ENCODE results near the gene ADAMTS19.
A peak's percentile ranks its signal among the peaks of the same experiment; 100 is the strongest.

ADAMTS19 gene

GRCh38 chr5:129459450-129459776, 685 bp upstream of the ADAMTS19 start:
- Histone ChIP-seq H3K27ac (no peak overlapping the region), H3K27me3 (replicated peaks) (peaks cover 24% of the 10 kb centered on the region), H3K36me3 (replicated peaks) (no peaks in the 10 kb centered on the region), H3K4me3 (ENCODE audit: low read depth, low read length) (peak overlapping the region; percentile 41)
- in situ Hi-C loops (cut with HindIII; ENCODE audit: low pct_ligation_motif_present, low sequenced_read_pairs), result no loop called here
- DNase-seq, result no peak
- TF ChIP-seq CTCF (IDR thresholded peaks at IDR 0.05; ENCODE audit: low read depth, low read length, missing control alignments), result no peak

GRCh38 chr5:129460672-129460935, 506 bp downstream of the ADAMTS19 start:
- H3K36me3 ChIP-seq (replicated peaks), result no peaks in the 10 kb centered on the region
- in situ Hi-C loops (cut with HindIII; ENCODE audit: low pct_ligation_motif_present, low sequenced_read_pairs), result no loop called here
- no peak overlapping the region for H3K27ac ChIP-seq
- no peak for TF ChIP-seq CTCF (IDR thresholded peaks at IDR 0.05; ENCODE audit: low read depth, low read length, missing control alignments)
- peak overlapping the region; percentile 56 for H3K4me3 ChIP-seq (ENCODE audit: low read depth, low read length)
- no peak for DNase-seq
- peaks cover 24% of the 10 kb centered on the region for H3K27me3 ChIP-seq (replicated peaks)

GRCh38 chr5:129460936-129461710, 1.0 kb downstream of the ADAMTS19 start:
- in situ Hi-C loops (cut with HindIII; ENCODE audit: low pct_ligation_motif_present, low sequenced_read_pairs), result no loop called here
- Histone ChIP-seq H3K27me3 (replicated peaks) (peaks cover 24% of the 10 kb centered on the region), H3K4me3 (ENCODE audit: low read depth, low read length) (peak overlapping the region; percentile 56), H3K36me3 (replicated peaks) (no peaks in the 10 kb centered on the region), H3K27ac (no peak overlapping the region)
- no peak for DNase-seq
- TF ChIP-seq CTCF (IDR thresholded peaks at IDR 0.05; ENCODE audit: low read depth, low read length, missing control alignments), result peak; percentile 34

- in situ Hi-C loops (cut with HindIII; ENCODE audit: low pct_ligation_motif_present, low sequenced_read_pairs), result no loop called here
- no peak for TF ChIP-seq CTCF (IDR thresholded peaks at IDR 0.05; ENCODE audit: low read depth, low read length, missing control alignments)
- no peak overlapping the region for H3K27ac ChIP-seq
- peak overlapping the region; percentile 30 for H3K4me3 ChIP-seq (ENCODE audit: low read depth, low read length)
- no peaks in the 10 kb centered on the region for H3K36me3 ChIP-seq (replicated peaks)
- H3K27me3 ChIP-seq (replicated peaks), result peaks cover 24% of the 10 kb centered on the region
- no peak for DNase-seq
Measured at GRCh38 chr5:129461711-129462332, 1.7 kb downstream of the ADAMTS19 start.

- Histone ChIP-seq H3K4me3 (ENCODE audit: low read depth, low read length) (no peak overlapping the region), H3K27ac (no peak overlapping the region), H3K27me3 (replicated peaks) (peaks cover 12% of the 10 kb centered on the region), H3K36me3 (replicated peaks) (no peaks in the 10 kb centered on the region)
- no peak for DNase-seq
- in situ Hi-C loops (cut with HindIII; ENCODE audit: low pct_ligation_motif_present, low sequenced_read_pairs), result no loop called here
- TF ChIP-seq CTCF (IDR thresholded peaks at IDR 0.05; ENCODE audit: low read depth, low read length, missing control alignments), result no peak
Measured at GRCh38 chr5:129465776-129466344, 5.8 kb downstream of the ADAMTS19 start.
